Measurements from ENCODE around the gene TMCC2.
A peak's percentile ranks its signal among the peaks of the same experiment; 100 is the strongest.

The TMCC2 gene

GRCh38 chr1:205319081-205320018 is 91.6 kb downstream of the TMCC2 start:
- H3K27ac ChIP-seq, result peak overlapping the region; percentile 99

GRCh38 chr1:205321162-205321958 is 93.6 kb downstream of the TMCC2 start, which contains the start of gene NUAK2:
TSS of gene NUAK2 (minus strand) at chr1:205321745. CDS start at chr1:205321628, 117 bp downstream.
- peak within 1 kb of the TSS; percentile 99 for H3K27ac ChIP-seq
- TF ChIP-seq ZFX (IDR thresholded peaks at IDR 0.05; ENCODE audit: borderline replicate concordance) (no peak), CTCF (IDR thresholded peaks at IDR 0.05) (peak; percentile 72)

More at GRCh38 chr1:205319081-205320018, 91.6 kb downstream of the TMCC2 start:
- TF ChIP-seq ZFX (IDR thresholded peaks at IDR 0.05; ENCODE audit: borderline replicate concordance) (no peak), CTCF (IDR thresholded peaks at IDR 0.05) (no peak)

- TF ChIP-seq ZFX (IDR thresholded peaks at IDR 0.05; ENCODE audit: borderline replicate concordance), result no peak
- no peak for TF ChIP-seq CTCF (IDR thresholded peaks at IDR 0.05)
- peak overlapping the region; percentile 99 for H3K27ac ChIP-seq
Observed at GRCh38 chr1:205321959-205322283, 94.2 kb downstream of the TMCC2 start.
